ENCODE data around the gene TRIB2.

Gene TRIB2

DNA sequence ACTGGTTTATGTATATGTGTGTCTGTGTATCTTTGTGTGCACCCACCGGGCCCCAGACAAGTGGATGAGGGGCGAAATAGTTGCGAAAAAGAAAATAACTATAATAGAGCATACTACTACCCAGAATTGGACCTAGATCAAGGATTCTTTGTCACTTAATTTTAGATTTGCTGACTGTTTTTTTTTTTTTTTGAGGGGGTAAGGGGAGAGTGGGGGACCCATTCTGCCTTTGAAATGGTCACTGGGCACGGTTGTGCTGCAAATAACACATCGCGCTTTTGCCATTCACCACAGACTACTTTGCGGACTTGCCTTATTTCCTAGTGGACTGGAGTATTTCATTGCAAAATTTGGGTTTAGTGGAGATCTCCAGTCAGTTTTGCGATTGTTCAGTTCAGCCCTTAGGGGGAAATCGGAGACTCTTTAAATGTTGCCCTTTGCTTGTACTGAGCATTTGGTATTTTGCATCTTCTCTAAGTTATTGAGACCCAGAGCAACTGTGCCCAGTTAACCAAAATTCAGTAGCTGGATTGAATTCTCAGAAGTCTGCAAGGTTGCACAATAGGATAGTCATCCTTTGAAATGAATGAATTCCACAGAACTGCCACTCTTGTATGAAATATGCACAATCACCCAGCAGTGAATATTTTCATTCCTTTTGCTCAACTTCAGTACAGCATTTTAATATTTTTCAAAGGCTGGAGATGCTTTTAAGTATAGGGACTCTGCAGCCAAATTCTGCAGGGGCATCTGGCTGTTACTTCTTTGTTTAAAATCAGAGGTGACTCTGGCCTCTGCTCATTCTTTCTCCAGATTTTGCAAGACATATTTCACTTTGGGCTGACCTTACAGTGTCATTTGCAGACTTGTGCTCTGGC lies 2.9 kb downstream of the TRIB2 start:
- no peak for DNase-seq (ENCODE audit: extremely low read depth in 1 of 2, low read depth in 1 of 2)

DNA sequence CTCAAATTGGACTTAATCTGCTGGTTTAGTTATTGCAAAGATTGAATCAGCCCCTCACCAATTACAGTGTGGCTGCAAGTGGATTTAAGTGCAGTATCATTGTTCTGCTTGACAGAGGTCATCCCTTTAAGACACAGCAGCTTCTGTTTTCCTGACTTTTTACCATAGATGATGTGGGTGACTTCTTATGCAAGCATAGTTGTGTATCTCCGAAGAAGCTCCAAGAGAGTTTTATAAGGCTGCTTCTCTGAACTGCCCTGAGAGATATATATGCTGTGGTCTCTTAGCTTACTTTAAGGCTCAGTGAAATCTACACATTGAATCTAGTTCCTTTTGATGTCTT lies 3.5 kb downstream of the TRIB2 start:
- no peak for DNase-seq (ENCODE audit: extremely low read depth in 1 of 2, low read depth in 1 of 2)

DNA sequence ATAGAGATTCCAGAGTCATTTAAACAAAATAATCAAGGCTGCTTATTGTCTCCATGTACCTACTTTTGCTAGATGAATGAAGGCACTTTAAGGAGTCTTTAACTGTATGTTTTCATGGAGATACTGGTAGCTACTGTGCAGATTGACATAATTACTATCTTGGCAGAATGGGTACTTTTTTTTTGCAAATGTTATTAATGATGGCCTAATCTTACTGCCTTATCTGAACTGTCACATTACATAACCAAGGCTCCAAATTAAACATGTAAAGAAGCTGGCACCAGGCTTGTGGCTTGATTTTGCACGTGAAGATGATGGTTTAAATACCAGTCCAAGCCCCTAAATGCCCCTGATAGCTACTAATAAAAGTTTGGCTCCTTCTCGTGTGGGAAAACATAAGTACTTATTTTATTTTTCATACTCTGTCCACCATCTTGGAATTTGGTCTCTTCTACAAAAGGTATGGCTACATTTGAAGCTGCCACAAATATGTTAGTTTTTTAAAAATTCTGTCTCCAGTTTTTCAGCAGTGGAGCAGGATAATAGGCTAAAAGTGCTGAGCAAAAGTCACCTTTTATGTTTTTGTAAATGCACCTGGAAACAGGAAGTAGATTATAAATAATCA lies 4.1 kb downstream of the TRIB2 start:
- no peak for DNase-seq (ENCODE audit: extremely low read depth in 1 of 2, low read depth in 1 of 2)

- no peak for DNase-seq (ENCODE audit: extremely low read depth in 1 of 2, low read depth in 1 of 2)
These were observed 5.1 kb downstream of the TRIB2 start for GRCh38 chr2:12721566-12722446.

- no peak for DNase-seq (ENCODE audit: extremely low read depth in 1 of 2, low read depth in 1 of 2)
These were observed 5.9 kb downstream of the TRIB2 start for GRCh38 chr2:12722447-12723316.

DNA sequence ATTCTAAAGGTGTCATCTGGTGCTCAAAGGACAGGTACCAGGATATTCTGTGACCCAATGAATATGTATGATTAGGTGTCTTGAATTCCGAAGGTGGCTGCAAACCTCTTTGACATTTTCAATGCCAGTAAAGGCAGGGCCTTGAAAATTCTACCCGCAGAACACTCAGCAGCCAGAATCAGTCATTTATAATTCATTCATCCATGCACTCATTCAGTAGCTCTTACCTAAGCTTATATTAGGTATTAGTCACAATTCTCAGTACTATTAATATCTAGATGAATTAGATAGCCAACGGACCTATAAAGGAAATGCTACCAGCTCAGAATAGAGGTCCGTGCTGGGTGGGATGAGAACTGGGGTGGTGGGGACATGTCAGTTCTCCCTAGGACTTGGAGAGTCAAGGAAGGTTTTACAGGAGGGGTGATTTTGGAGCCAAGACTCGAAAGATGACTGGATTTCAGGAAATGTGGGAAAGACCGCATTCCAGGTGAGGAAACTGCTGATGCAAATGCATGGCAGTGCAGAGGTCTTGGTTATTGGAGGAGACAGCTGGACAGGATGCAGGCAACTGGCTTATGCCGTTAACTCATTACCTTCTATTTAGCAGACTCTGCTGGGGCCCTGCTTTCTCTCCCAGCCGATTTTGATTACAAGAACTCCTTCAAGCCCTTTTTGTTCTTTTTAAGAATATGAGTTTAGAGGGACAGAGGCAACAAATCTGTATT lies 7.2 kb downstream of the TRIB2 start:
- no peak for DNase-seq (ENCODE audit: extremely low read depth in 1 of 2, low read depth in 1 of 2)

GRCh38 chr2:12725233-12726187 lies 8.8 kb downstream of the TRIB2 start:
- DNase-seq (ENCODE audit: extremely low read depth in 1 of 2, low read depth in 1 of 2) = no peak

GRCh38 chr2:12726271-12726670 lies 9.5 kb downstream of the TRIB2 start:
- no peak for DNase-seq (ENCODE audit: extremely low read depth in 1 of 2, low read depth in 1 of 2)

DNA sequence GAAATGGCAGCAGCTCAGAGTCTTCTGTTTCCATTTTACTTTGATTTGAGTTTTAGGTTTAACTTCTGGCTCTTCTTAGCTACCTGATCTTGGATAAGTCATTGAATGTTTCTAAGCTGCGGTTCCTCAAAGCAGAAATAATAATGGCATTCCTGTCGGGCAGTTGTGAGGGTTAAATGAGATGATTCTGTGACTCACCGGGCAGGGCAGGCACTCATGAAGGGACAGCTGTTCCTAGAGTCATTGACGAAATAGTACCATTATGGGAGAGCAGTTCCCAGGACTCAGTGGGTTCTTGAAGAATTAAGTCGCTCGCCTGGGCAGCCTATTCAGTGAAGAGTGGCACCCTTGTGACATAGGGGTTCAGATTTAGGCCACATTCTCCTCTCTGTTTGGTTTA lies 10.3 kb downstream of the TRIB2 start:
- no peak for DNase-seq (ENCODE audit: extremely low read depth in 1 of 2, low read depth in 1 of 2)

GRCh38 chr2:12727641-12728040 lies 10.9 kb downstream of the TRIB2 start:
- DNase-seq (ENCODE audit: extremely low read depth in 1 of 2, low read depth in 1 of 2) = no peak

GRCh38 chr2:12728221-12728777 lies 11.6 kb downstream of the TRIB2 start:
- no peak for DNase-seq (ENCODE audit: extremely low read depth in 1 of 2, low read depth in 1 of 2)

DNA sequence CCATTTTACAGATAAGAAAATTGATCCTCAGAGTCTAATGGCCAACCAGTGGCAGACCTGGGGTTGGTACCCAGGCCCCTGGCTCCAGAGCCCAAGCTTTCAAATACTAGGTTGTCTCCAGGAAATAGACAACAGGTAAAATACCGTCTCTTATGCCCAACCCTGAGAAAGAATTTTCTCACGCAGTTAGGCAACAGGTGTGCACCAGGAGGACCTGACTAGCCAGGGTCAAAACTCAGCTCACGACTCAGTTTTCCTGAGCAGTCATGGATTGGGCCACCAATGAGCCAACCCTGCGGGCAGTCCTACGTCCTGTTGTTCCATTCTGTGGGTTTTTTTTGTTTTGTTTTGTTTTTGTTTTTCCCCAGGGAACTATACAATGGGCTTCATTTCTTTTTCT lies 13.5 kb downstream of the TRIB2 start:
- no peak for DNase-seq (ENCODE audit: extremely low read depth in 1 of 2, low read depth in 1 of 2)

GRCh38 chr2:12731701-12732280 lies 15.1 kb downstream of the TRIB2 start:
- DNase-seq (ENCODE audit: extremely low read depth in 1 of 2, low read depth in 1 of 2) = no peak

DNA sequence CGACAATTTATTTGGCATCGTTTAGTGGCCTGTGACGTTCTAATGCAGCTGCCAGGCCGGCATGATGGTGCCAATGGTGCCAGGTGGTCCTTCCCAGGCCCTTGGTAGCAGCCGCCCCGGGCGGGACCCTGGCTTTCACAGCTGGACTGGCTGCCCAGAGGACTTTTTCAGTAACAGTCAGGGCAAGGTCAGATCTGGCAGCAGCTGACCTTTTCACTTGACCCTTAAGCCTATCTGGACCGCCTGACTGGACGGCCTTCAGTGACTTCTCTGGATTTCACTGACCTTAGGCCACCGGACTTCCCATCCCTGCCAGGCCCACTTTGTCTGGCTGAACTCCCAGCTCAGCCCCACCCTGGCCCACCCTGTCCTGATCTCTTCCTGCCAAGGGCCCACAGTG lies 15.9 kb downstream of the TRIB2 start:
- DNase-seq (ENCODE audit: extremely low read depth in 1 of 2, low read depth in 1 of 2) = no peak

GRCh38 chr2:12733846-12734245 lies 17.1 kb downstream of the TRIB2 start:
- DNase-seq (ENCODE audit: extremely low read depth in 1 of 2, low read depth in 1 of 2) = no peak

DNA sequence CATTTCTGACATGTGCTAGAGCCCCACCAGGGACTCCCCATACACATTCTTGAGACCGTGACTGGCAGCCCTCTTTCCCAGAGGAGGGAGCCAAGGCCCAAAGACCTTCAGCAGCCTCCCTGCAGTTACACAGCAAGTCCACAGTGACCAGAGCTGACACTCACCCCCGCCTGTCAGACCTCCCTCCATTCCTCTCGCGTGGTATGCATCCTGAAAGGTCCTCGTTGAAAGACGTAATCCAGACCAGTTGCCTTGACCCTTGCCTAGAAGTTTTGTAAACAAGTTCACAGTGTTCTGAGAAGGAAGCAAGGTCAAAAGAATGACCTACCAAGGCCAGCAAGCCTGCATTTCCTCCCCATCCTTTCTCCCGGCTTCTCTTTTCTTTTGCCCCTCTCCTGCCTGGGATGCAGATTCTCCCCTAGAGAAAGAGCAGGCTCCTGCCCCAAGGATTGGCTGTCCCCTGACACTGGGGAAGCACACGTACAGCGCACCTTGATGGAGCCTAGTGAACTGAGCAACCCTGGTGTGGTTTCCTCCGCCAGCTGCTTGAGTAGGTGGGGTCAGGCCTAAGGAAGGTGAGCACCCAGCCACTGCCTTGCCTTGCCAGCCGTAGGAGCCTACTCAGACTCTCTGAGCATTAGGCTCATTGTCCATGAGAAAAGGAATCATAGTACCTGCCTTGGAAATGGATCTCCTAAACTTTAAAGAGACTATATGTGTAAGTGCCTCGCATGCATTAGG lies 18.3 kb downstream of the TRIB2 start:
- DNase-seq (ENCODE audit: extremely low read depth in 1 of 2, low read depth in 1 of 2) = no peak

DNA sequence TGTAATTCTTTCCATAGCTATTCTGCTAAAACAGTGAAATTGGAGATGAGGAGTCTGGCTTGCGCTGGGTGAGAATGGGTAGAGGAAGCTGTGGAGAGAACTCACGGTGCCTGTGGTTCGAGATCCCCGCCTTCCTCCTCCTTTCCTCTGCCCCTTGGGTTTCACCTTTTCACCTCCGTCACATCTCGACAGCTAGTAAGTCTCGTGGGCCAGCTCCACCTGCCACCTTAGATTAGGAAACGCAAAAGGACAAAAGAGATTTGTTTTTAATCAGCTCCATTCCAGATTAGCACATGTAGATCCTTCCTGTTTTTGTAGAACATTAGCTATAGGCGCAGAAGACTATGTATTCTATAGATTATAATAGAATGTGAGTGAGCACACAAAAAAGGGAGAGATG lies 20.6 kb downstream of the TRIB2 start:
- DNase-seq (ENCODE audit: extremely low read depth in 1 of 2, low read depth in 1 of 2) = no peak
